Activated CD4-positive, alpha-beta T cell treated with anti-CD3 and anti-CD28 coated beads for 36 hours (primary cell): ENCODE measurements around the gene ALMS1. TPM values are rescaled to one million over a fixed set of nuclear protein-coding genes. Genes with fewer than 3 reads are reported as not detected.
"Not testable (repeated sequence)": the region's sequence is repeated elsewhere in the genome, so short reads cannot be mapped to it uniquely, and the experiment has no call there.

Source experiments
- ATAC-seq: fragments of 200-7000 bp; cut with Tn5 transposase; one replicate; pipeline ENCODE4 v1.10.0; 2021; ENCODE audit warnings: mild to moderate bottlenecking, moderate library complexity
- CTCF ChIA-PET: fragments of 350-600 bp; sonication (Branson Sonifier 250); formaldehyde crosslinking; loops from one replicate; lab custom pipeline; 2021; ENCODE audit warnings: antibody characterized with exemption; lab: Charles Lee
- POLR2A ChIA-PET: fragments of 350-600 bp; sonication (Branson Sonifier 250); formaldehyde crosslinking; loops from one replicate; lab custom pipeline; 2021; ENCODE audit warnings: antibody characterized with exemption, inconsistent platforms; lab: Charles Lee
- DNase-seq: peaks from one replicate; pipeline ENCODE4 v3.0.0-alpha.2; 2020
- H3K27ac Mint-ChIP-seq: one replicate; pipeline ENCODE4 v1.8.0; 2021; ENCODE audit warnings: mixed read lengths
- H3K27me3 Mint-ChIP-seq: one replicate; pipeline ENCODE4 v1.8.0; 2021; ENCODE audit warnings: mixed read lengths
- H3K36me3 Mint-ChIP-seq: one replicate; pipeline ENCODE4 v1.8.0; 2021; ENCODE audit warnings: low read depth, mixed read lengths
- H3K4me1 Mint-ChIP-seq: one replicate; pipeline ENCODE4 v1.8.0; 2021; ENCODE audit warnings: mixed read lengths
- H3K4me3 Mint-ChIP-seq: one replicate; pipeline ENCODE4 v1.8.0; 2021; ENCODE audit warnings: mild to moderate bottlenecking, moderate library complexity, mixed read lengths
- H3K9me3 Mint-ChIP-seq: one replicate; pipeline ENCODE4 v1.8.0; 2021; ENCODE audit warnings: low read depth, mixed read lengths
- intact Hi-C, 2 experiments: fragments of 100-400 bp; cut with DNase I in 1 of 2; cut with micrococcal nuclease in 1 of 2; formaldehyde crosslinking; loops; one replicate each; pipeline versions ENCODE4 v1.14.2 to v1.15.1; 2022 to 2024; cut with DNase I, micrococcal nuclease
- total RNA-seq, 2 experiments: library from RNA; stranded (reverse); gene quantifications; one replicate each; pipeline ENCODE4 v1.2.3, GENCODE V29; 2021

The ALMS1 gene
- total RNA-seq, 2 experiments from 2014 or later = 19.2 to 24.0 TPM

GRCh38 chr2:73510470-73510869, 124.8 kb downstream of the ALMS1 start:
- peaks cover 35% of the 10 kb centered on the region for H3K9me3 Mint-ChIP-seq
- CTCF ChIA-PET, POLR2A ChIA-PET, DNase-seq, ATAC-seq, H3K4me3 Mint-ChIP-seq, intact Hi-C loops, H3K4me1 Mint-ChIP-seq, H3K27me3 Mint-ChIP-seq, H3K27ac Mint-ChIP-seq: not testable (repeated sequence)
- H3K36me3 Mint-ChIP-seq = peaks cover 62% of the 10 kb centered on the region

GRCh38 chr2:73516033-73516432, 130.4 kb downstream of the ALMS1 start:
- H3K27ac Mint-ChIP-seq = no peak overlapping the region
- CTCF ChIA-PET = no interaction called here
- H3K27me3 Mint-ChIP-seq = no peaks in the 10 kb centered on the region
- no peak for DNase-seq
- peaks cover 5% of the 10 kb centered on the region for H3K4me1 Mint-ChIP-seq
- intact Hi-C loops = no loop called here
- peaks cover 39% of the 10 kb centered on the region for H3K36me3 Mint-ChIP-seq
- ATAC-seq = no peak
- peaks cover 18% of the 10 kb centered on the region for H3K9me3 Mint-ChIP-seq
- no peak overlapping the region for H3K4me3 Mint-ChIP-seq
- POLR2A ChIA-PET = no interaction called here

- H3K27me3 Mint-ChIP-seq = no peaks in the 10 kb centered on the region
- H3K27ac Mint-ChIP-seq = no peak overlapping the region
- no peak overlapping the region for H3K4me3 Mint-ChIP-seq
- peaks cover 84% of the 10 kb centered on the region for H3K36me3 Mint-ChIP-seq
- ChIA-PET POLR2A (no interaction called here), CTCF (interaction anchor here (0.7 kb wide), 1 partner anchor 14 kb away, joined by 3 read pairs; no protein-coding TSS in a partner anchor)
- DNase-seq (no peak), ATAC-seq (no peak)
- intact Hi-C loops = no loop called here
- H3K4me1 Mint-ChIP-seq = no peaks in the 10 kb centered on the region
- H3K9me3 Mint-ChIP-seq = peaks cover 43% of the 10 kb centered on the region
These were observed 143.1 kb downstream of the ALMS1 start for GRCh38 chr2:73528688-73529087.

GRCh38 chr2:73530773-73531172, 145.1 kb downstream of the ALMS1 start:
- H3K27me3 Mint-ChIP-seq, DNase-seq, H3K4me3 Mint-ChIP-seq, H3K27ac Mint-ChIP-seq, POLR2A ChIA-PET, H3K4me1 Mint-ChIP-seq, CTCF ChIA-PET, intact Hi-C loops, ATAC-seq: not testable (repeated sequence)
- Mint-ChIP-seq H3K36me3 (peaks cover 86% of the 10 kb centered on the region), H3K9me3 (peaks cover 33% of the 10 kb centered on the region)

GRCh38 chr2:73532381-73532780, 146.7 kb downstream of the ALMS1 start:
- Mint-ChIP-seq H3K4me3 (no peak overlapping the region), H3K9me3 (peaks cover 27% of the 10 kb centered on the region), H3K36me3 (peaks cover 86% of the 10 kb centered on the region), H3K4me1 (no peaks in the 10 kb centered on the region), H3K27me3 (no peaks in the 10 kb centered on the region), H3K27ac (no peak overlapping the region)
- no peak for ATAC-seq
- DNase-seq = no peak
- ChIA-PET CTCF (no interaction called here), POLR2A (no interaction called here)
- intact Hi-C loops = no loop called here

GRCh38 chr2:73536133-73536840, 150.7 kb downstream of the ALMS1 start:
- no peak overlapping the region for H3K27ac Mint-ChIP-seq
- POLR2A ChIA-PET = interaction anchor here (0.6 kb wide), 1 partner anchor 90 kb away, joined by 5 read pairs; no protein-coding TSS in a partner anchor
- intact Hi-C loops = no loop called here
- no peaks in the 10 kb centered on the region for H3K27me3 Mint-ChIP-seq
- ATAC-seq (no peak), DNase-seq (no peak)
- CTCF ChIA-PET = interaction anchor here (0.6 kb wide), 1 partner anchor 361 kb away, joined by 3 read pairs; no protein-coding TSS in a partner anchor
- H3K36me3 Mint-ChIP-seq = peaks cover 69% of the 10 kb centered on the region
- peaks cover 21% of the 10 kb centered on the region for H3K9me3 Mint-ChIP-seq
- H3K4me1 Mint-ChIP-seq = no peaks in the 10 kb centered on the region
- no peak overlapping the region for H3K4me3 Mint-ChIP-seq

- ATAC-seq, CTCF ChIA-PET, DNase-seq, H3K27ac Mint-ChIP-seq, H3K4me3 Mint-ChIP-seq, H3K27me3 Mint-ChIP-seq, H3K9me3 Mint-ChIP-seq, H3K4me1 Mint-ChIP-seq, intact Hi-C loops, POLR2A ChIA-PET: not testable (repeated sequence)
- peaks cover 14% of the 10 kb centered on the region for H3K36me3 Mint-ChIP-seq
These were observed 175.2 kb downstream of the ALMS1 start for GRCh38 chr2:73560875-73561274.

GRCh38 chr2:73561422-73561821, 175.8 kb downstream of the ALMS1 start:
- DNase-seq (no peak), ATAC-seq (no peak)
- CTCF ChIA-PET = no interaction called here
- peaks cover 14% of the 10 kb centered on the region for H3K36me3 Mint-ChIP-seq
- no peak overlapping the region for H3K27ac Mint-ChIP-seq
- no peaks in the 10 kb centered on the region for H3K9me3 Mint-ChIP-seq
- no peaks in the 10 kb centered on the region for H3K27me3 Mint-ChIP-seq
- intact Hi-C loops = no loop called here
- no peaks in the 10 kb centered on the region for H3K4me1 Mint-ChIP-seq
- POLR2A ChIA-PET = no interaction called here
- no peak overlapping the region for H3K4me3 Mint-ChIP-seq

- ATAC-seq = no peak
These were observed 179.3 kb downstream of the ALMS1 start for GRCh38 chr2:73564986-73565385.

GRCh38 chr2:73566288-73566878, 180.7 kb downstream of the ALMS1 start:
- no peak overlapping the region for H3K27ac Mint-ChIP-seq
- H3K4me3 Mint-ChIP-seq = no peak overlapping the region
- ChIA-PET POLR2A (no interaction called here), CTCF (no interaction called here)
- no peaks in the 10 kb centered on the region for H3K27me3 Mint-ChIP-seq
- ATAC-seq = no peak
- no peak for DNase-seq
- no peaks in the 10 kb centered on the region for H3K4me1 Mint-ChIP-seq
- peaks cover 3% of the 10 kb centered on the region for H3K36me3 Mint-ChIP-seq
- intact Hi-C loops = no loop called here
- no peaks in the 10 kb centered on the region for H3K9me3 Mint-ChIP-seq

More at GRCh38 chr2:73564986-73565385, 179.3 kb downstream of the ALMS1 start:
- Mint-ChIP-seq H3K27ac (no peak overlapping the region), H3K9me3 (no peaks in the 10 kb centered on the region), H3K4me1 (no peaks in the 10 kb centered on the region), H3K4me3 (no peak overlapping the region), H3K36me3 (peaks cover 8% of the 10 kb centered on the region), H3K27me3 (no peaks in the 10 kb centered on the region)
- CTCF ChIA-PET = interaction anchor here (0.7 kb wide), 1 partner anchor 28 kb away, joined by 3 read pairs; no protein-coding TSS in a partner anchor
- intact Hi-C loops = no loop called here
- POLR2A ChIA-PET = no interaction called here
- no peak for DNase-seq

- no peak overlapping the region for H3K4me3 Mint-ChIP-seq
- peaks cover 9% of the 10 kb centered on the region for H3K9me3 Mint-ChIP-seq
- peaks cover 27% of the 10 kb centered on the region for H3K36me3 Mint-ChIP-seq
- ChIA-PET POLR2A (no interaction called here), CTCF (no interaction called here)
- ATAC-seq (peak; percentile 36), DNase-seq (no peak)
- H3K27ac Mint-ChIP-seq = no peak overlapping the region
- H3K4me1 Mint-ChIP-seq = peaks cover 12% of the 10 kb centered on the region
- H3K27me3 Mint-ChIP-seq = no peaks in the 10 kb centered on the region
- intact Hi-C loops = no loop called here
These were observed 189.6 kb downstream of the ALMS1 start for GRCh38 chr2:73575261-73575660.

- peaks cover 17% of the 10 kb centered on the region for H3K9me3 Mint-ChIP-seq
- ChIA-PET CTCF (interaction anchor here (0.6 kb wide), 1 partner anchor 40 kb away, joined by 3 read pairs; no protein-coding TSS in a partner anchor), POLR2A (no interaction called here)
- DNase-seq (no peak), ATAC-seq (no peak)
- H3K27me3 Mint-ChIP-seq = no peaks in the 10 kb centered on the region
- no peak overlapping the region for H3K27ac Mint-ChIP-seq
- H3K4me1 Mint-ChIP-seq = peaks cover 7% of the 10 kb centered on the region
- peaks cover 42% of the 10 kb centered on the region for H3K36me3 Mint-ChIP-seq
- intact Hi-C loops = no loop called here
- no peak overlapping the region for H3K4me3 Mint-ChIP-seq
These were observed 196.7 kb downstream of the ALMS1 start for GRCh38 chr2:73582364-73582763.
